PC-3 (cell line): ENCODE results near the gene LAMC2. TPM values are rescaled to one million over a fixed set of nuclear protein-coding genes. Genes with fewer than 3 reads are reported as not detected.

Experiments
- ATAC-seq: fragments of 200-7000 bp; cut with Tn5 transposase; 2 replicates; pipeline ENCODE4 v1.9.1; 2020; ENCODE audit warnings: mild to moderate bottlenecking, moderate library complexity
- BruUV-seq: library from RNA; stranded (reverse); fragments of 400-500 nt; replicated peaks from 2 replicates; lab custom pipeline; 2021; lab: Mats Ljungman, UMichigan
- CTCF ChIA-PET: fragments of 300-600 bp; sonication (Branson Sonifier 250); formaldehyde crosslinking; loops from one replicate; lab custom pipeline; 2022; ENCODE audit warnings: antibody characterized with exemption; lab: Charles Lee
- POLR2A ChIA-PET: fragments of 300-600 bp; sonication (Branson Sonifier 250); formaldehyde crosslinking; loops from one replicate; lab custom pipeline; 2022; ENCODE audit warnings: antibody characterized with exemption; ENCODE audit not compliant: unreplicated experiment; lab: Charles Lee
- DNase-seq: peaks from one replicate; pipeline ENCODE4 v3.0.0-alpha.2; 2015
- H2AFZ ChIP-seq: fragments of 300-600 bp; sonication (generic); 2 replicates; pipeline ENCODE4 v1.6.0; 2016; ENCODE audit warnings: antibody characterized with exemption, low read length
- H3F3A ChIP-seq: fragments of 300-600 bp; sonication (generic); one replicate; pipeline ENCODE4 v1.6.0; 2017; ENCODE audit warnings: antibody characterized with exemption, low read length, control low read depth, mild to moderate bottlenecking; ENCODE audit not compliant: unreplicated experiment
- H3K27ac ChIP-seq: fragments of 300-600 bp; sonication (generic); 2 replicates; pipeline ENCODE4 v1.5.1; 2016; ENCODE audit warnings: mild to moderate bottlenecking, low read length
- H3K27me3 ChIP-seq: fragments of 300-600 bp; sonication (generic); 2 replicates; pipeline ENCODE4 v1.6.1; 2016; ENCODE audit warnings: low read length, mixed read lengths
- H3K36me3 ChIP-seq: fragments of 300-600 bp; sonication (generic); 2 replicates; pipeline ENCODE4 v1.6.1; 2016; ENCODE audit warnings: low read depth, mixed run types, low read length, mixed read lengths
- H3K4me1 ChIP-seq: fragments of 300-600 bp; sonication (generic); 2 replicates; pipeline ENCODE4 v1.5.1; 2016; ENCODE audit warnings: low read length; ENCODE audit not compliant: insufficient read depth
- H3K4me2 ChIP-seq: fragments of 300-600 bp; sonication (generic); 2 replicates; pipeline ENCODE4 v1.6.0; 2016; ENCODE audit warnings: low read length
- H3K4me3 ChIP-seq: fragments of 300-600 bp; sonication (generic); 2 replicates; pipeline ENCODE4 v1.5.1; 2016; ENCODE audit warnings: mild to moderate bottlenecking, low read length, mixed read lengths
- H3K79me2 ChIP-seq: fragments of 300-600 bp; sonication (generic); 2 replicates; pipeline ENCODE4 v1.6.1; 2017; ENCODE audit warnings: low read length, mixed read lengths
- H3K9ac ChIP-seq: fragments of 300-600 bp; sonication (generic); 2 replicates; pipeline ENCODE4 v1.6.0; 2016; ENCODE audit warnings: mild to moderate bottlenecking, low read length
- H3K9me2 ChIP-seq: fragments of 300-600 bp; sonication (generic); replicated peaks from 2 replicates; pipeline ENCODE4 v1.6.1; 2016; ENCODE audit warnings: mixed run types, low read length, mixed read lengths
- H3K9me3 ChIP-seq: fragments of 300-600 bp; sonication (generic); 2 replicates; pipeline ENCODE4 v1.6.1; 2016; ENCODE audit warnings: low read length, mixed read lengths
- H4K20me1 ChIP-seq: fragments of 300-600 bp; sonication (generic); 2 replicates; pipeline ENCODE4 v1.6.1; 2016; ENCODE audit warnings: low read length, mixed read lengths
- EZH2 ChIP-seq: fragments of 300-600 bp; sonication (generic); IDR thresholded peaks from one replicate; pipeline ENCODE4 v1.6.1; 2017; ENCODE audit warnings: antibody characterized with exemption, mild to moderate bottlenecking, low read length; ENCODE audit not compliant: unreplicated experiment
- EZH2phosphoT487 ChIP-seq: fragments of 300-600 bp; sonication (generic); IDR thresholded peaks from 2 replicates; pipeline ENCODE4 v1.6.1; 2018; ENCODE audit warnings: mild to moderate bottlenecking, antibody characterized with exemption, low read length, borderline replicate concordance
- intact Hi-C: fragments of 100-400 bp; cut with micrococcal nuclease; formaldehyde crosslinking; loops from 2 replicates; pipeline ENCODE4 v1.9.0; 2023
- total RNA-seq: library from RNA; depleted of rRNA; stranded (reverse); fragments of >200 nt; gene quantifications from 2 replicates; pipeline ENCODE4 v1.2.3, GENCODE V29; 2014
- TF ChIP-seq, protein P1 (sequence below): fragments of 300-600 bp; sonication (generic); conservative IDR thresholded peaks from 2 replicates; pipeline ENCODE4 v1.5.1; 2017; ENCODE audit warnings: antibody characterized with exemption, low read depth, mild to moderate bottlenecking, low read length

LAMC2 gene
- total RNA-seq, 1 experiment from 2014 or later: 105 TPM

DNA sequence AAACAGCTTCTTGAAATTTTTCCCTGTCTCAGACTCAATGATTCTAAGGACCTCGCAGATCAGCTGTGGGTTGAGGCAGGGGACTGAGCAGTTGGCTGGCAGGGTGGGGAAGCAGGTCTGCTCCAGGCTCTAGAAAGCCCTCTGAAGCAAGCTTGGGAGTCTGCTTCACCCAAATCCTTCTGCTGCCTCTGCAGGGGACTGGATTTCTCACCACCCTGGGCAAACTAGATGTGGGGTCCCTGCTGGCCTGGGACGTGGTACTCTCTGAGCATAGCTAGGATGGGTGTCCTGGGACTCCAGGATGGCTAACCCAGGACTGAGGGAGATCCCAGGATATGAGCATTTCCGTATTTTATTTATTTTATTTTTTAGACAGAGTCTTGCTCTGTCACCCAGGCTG lies 89.3 kb downstream of the LAMC2 start:
- Histone ChIP-seq H3K4me2 (no peak overlapping the region), H3K9ac (no peak overlapping the region), H3K27ac (no peak overlapping the region), H3K9me3 (no peaks in the 10 kb centered on the region), H3K79me2 (no peaks in the 10 kb centered on the region), H3K4me3 (no peak overlapping the region), H4K20me1 (no peaks in the 10 kb centered on the region), H2AFZ (no peak overlapping the region), H3K36me3 (no peaks in the 10 kb centered on the region), H3K27me3 (no peaks in the 10 kb centered on the region), H3F3A (no peaks in the 10 kb centered on the region), H3K4me1 (peaks cover 49% of the 10 kb centered on the region), H3K9me2 (no peaks in the 10 kb centered on the region)
- intact Hi-C loops: no loop called here
- ChIA-PET CTCF (no interaction called here), POLR2A (no interaction called here)
- TF ChIP-seq, protein P1, sequence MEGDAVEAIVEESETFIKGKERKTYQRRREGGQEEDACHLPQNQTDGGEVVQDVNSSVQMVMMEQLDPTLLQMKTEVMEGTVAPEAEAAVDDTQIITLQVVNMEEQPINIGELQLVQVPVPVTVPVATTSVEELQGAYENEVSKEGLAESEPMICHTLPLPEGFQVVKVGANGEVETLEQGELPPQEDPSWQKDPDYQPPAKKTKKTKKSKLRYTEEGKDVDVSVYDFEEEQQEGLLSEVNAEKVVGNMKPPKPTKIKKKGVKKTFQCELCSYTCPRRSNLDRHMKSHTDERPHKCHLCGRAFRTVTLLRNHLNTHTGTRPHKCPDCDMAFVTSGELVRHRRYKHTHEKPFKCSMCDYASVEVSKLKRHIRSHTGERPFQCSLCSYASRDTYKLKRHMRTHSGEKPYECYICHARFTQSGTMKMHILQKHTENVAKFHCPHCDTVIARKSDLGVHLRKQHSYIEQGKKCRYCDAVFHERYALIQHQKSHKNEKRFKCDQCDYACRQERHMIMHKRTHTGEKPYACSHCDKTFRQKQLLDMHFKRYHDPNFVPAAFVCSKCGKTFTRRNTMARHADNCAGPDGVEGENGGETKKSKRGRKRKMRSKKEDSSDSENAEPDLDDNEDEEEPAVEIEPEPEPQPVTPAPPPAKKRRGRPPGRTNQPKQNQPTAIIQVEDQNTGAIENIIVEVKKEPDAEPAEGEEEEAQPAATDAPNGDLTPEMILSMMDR: no peak
- TF ChIP-seq EZH2 (no peak), EZH2phosphoT487 (no peak)
- DNase-seq: no peak
- no TSS peak for BruUV-seq
- ATAC-seq: no peak

DNA sequence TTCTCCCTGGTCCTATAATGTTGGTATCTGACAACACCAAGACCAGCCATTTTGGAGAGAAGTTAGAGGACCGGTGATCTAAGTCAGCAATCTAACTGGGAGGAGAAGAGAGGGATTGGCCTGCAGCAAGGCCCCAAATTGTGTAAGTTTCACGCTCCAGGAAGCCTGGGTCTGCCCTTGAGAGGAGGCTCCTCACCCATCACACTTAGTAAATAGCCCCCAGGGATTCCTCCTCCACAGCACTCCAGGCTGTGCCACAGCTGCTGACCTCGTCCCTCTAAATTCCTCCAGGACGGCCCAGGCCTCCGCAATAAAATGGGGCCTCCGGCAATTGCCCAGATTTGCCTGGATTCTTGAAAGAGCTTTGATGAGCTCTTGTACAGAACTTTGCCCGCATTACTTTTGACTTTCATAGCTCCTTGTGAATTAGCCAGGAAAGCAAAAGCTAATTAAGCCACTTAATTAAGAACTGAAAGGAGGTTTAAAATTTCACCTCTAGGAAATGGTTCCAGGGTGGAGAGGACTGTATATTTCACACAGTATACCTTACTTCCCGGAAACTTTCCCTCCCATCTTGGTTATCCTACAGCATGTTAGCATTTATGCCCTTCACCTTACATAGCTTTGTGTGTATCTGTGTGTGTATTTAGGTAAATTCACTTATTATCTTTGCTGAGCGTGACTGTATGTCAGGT lies 90.5 kb downstream of the LAMC2 start:
- POLR2A ChIA-PET: no interaction called here
- H3K4me2 ChIP-seq: no peak overlapping the region
- no peaks in the 10 kb centered on the region for H4K20me1 ChIP-seq
- H3K4me1 ChIP-seq: peaks cover 45% of the 10 kb centered on the region
- H3K27me3 ChIP-seq: no peaks in the 10 kb centered on the region
- H3K9me2 ChIP-seq: no peaks in the 10 kb centered on the region
- CTCF ChIA-PET: no interaction called here
- no peak overlapping the region for H2AFZ ChIP-seq
- no TSS peak for BruUV-seq
- TF ChIP-seq EZH2phosphoT487 (no peak), EZH2 (no peak)
- TF ChIP-seq, protein P1: no peak
- H3K9ac ChIP-seq: no peak overlapping the region
- DNase-seq (no peak), ATAC-seq (no peak)
- no peak overlapping the region for H3K27ac ChIP-seq
- no peaks in the 10 kb centered on the region for H3K9me3 ChIP-seq
- H3K79me2 ChIP-seq: no peaks in the 10 kb centered on the region
- H3K36me3 ChIP-seq: no peaks in the 10 kb centered on the region
- intact Hi-C loops: no loop called here
- H3F3A ChIP-seq: no peaks in the 10 kb centered on the region
- no peak overlapping the region for H3K4me3 ChIP-seq
